A673 (cell line): ENCODE data around the gene OTX2.

Source experiments
- EZH2 ChIP-seq: fragments of 200-600 bp; sonication (generic); IDR thresholded peaks from 2 replicates; pipeline ENCODE4 v1.6.1; 2017; ENCODE audit warnings: borderline replicate concordance, low read depth, mild to moderate bottlenecking, mixed read lengths, antibody characterized with exemption, low read length; ENCODE audit not compliant: poor library complexity, severe bottlenecking
- TF ChIP-seq, protein P1 (sequence below): fragments of 300-800, 200-600 bp; sonication (generic); conservative IDR thresholded peaks from 2 replicates; pipeline ENCODE4 v1.5.1; 2017; ENCODE audit warnings: low read depth, mild to moderate bottlenecking, antibody characterized with exemption, low read length, moderate library complexity, mixed read lengths

- TF ChIP-seq, protein P1, sequence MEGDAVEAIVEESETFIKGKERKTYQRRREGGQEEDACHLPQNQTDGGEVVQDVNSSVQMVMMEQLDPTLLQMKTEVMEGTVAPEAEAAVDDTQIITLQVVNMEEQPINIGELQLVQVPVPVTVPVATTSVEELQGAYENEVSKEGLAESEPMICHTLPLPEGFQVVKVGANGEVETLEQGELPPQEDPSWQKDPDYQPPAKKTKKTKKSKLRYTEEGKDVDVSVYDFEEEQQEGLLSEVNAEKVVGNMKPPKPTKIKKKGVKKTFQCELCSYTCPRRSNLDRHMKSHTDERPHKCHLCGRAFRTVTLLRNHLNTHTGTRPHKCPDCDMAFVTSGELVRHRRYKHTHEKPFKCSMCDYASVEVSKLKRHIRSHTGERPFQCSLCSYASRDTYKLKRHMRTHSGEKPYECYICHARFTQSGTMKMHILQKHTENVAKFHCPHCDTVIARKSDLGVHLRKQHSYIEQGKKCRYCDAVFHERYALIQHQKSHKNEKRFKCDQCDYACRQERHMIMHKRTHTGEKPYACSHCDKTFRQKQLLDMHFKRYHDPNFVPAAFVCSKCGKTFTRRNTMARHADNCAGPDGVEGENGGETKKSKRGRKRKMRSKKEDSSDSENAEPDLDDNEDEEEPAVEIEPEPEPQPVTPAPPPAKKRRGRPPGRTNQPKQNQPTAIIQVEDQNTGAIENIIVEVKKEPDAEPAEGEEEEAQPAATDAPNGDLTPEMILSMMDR = no peak
- TF ChIP-seq EZH2 = no peak
Measured at GRCh38 chr14:56858422-56858821, 48.1 kb upstream of the OTX2 start.
